ENCODE data around the gene CMTR2. TPM values are rescaled to one million over a fixed set of nuclear protein-coding genes. Genes with fewer than 3 reads are reported as not detected.

The CMTR2 gene
- total RNA-seq, 1 experiment from 2014 or later, result 26.8 TPM

DNA sequence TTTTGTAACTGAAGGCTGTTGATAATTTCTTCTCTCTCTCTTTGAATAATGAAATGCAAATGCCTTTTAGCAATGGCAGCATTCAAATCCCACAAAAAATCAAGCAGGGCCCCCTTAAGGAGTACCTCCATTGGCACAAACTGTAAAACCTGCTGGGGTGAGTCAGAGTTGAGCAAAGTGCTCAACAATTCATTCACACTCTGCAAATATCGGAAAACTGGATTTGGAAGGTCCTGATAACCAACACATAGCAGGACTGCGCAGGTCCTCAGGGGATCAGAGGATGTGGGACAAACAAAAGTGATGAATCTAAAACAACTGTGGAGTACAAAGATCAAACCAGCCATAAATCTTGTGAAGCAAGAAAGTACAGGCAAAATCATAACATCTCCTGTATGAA, 5.6 kb downstream of the CMTR2 start:
- Histone ChIP-seq H3K9ac (ENCODE audit: low read length) (no peak overlapping the region), H3K9me2 (ENCODE audit: insufficient read depth) (no peaks in the 10 kb centered on the region), H4K20me1 (ENCODE audit: insufficient read depth) (no peaks in the 10 kb centered on the region), H3K27me3 (ENCODE audit: insufficient read depth, low read length) (no peaks in the 10 kb centered on the region), H3K79me2 (ENCODE audit: insufficient read depth, low read length) (peaks cover 35% of the 10 kb centered on the region), H3K4me2 (ENCODE audit: low read length) (no peak overlapping the region), H3K4me1 (ENCODE audit: control insufficient read depth in 1 of 2, insufficient read depth in 2 of 2, low read length in 2 of 2) (peaks cover 4 to 9% of the 10 kb centered on the region in 2 experiments; a peak in 3 of 4 replicates), H3K27ac (ENCODE audit: low read depth, low read length) (no peak overlapping the region), H3K9me3 (ENCODE audit: control insufficient read depth in 1 of 2, insufficient read depth in 1 of 2, low read depth in 1 of 2, low read length in 2 of 2) (no peaks in the 10 kb centered on the region), H3K4me3 (replicated peaks in 1 of 2; ENCODE audit: low read depth in 1 of 2, low read length in 2 of 2) (no peak overlapping the region), H3K36me3 (ENCODE audit: control insufficient read depth in 1 of 2, insufficient read depth in 2 of 2, low read length in 2 of 2) (peaks cover 13 to 21% of the 10 kb centered on the region in 2 experiments; a peak in 3 of 4 replicates), H2AFZ (ENCODE audit: low read depth, low read length, poor library complexity, severe bottlenecking) (no peak overlapping the region)
- ChIA-PET CTCF (no interaction called here), POLR2A (no interaction called here), RAD21 (ENCODE audit: low non-redundant PET in 1 of 2, low total read pairs in 2 of 2, uncharacterized antibody in 2 of 2, unreplicated experiment in 2 of 2) (no interaction called here)
- DNase-seq (ENCODE audit: low read depth, low spot score), result no peak
- TF ChIP-seq JUND (IDR thresholded peaks at IDR 0.05) (no peak), SIN3A (IDR thresholded peaks at IDR 0.05; ENCODE audit: low read depth) (no peak), YY1 (IDR thresholded peaks at IDR 0.05; ENCODE audit: extremely low read depth, insufficient replicate concordance, low read depth, low read length) (no peak)
- ATAC-seq, result no peak
- intact Hi-C loops (cut with micrococcal nuclease), result no loop called here
- no TSS peak for BruUV-seq (replicated peaks)

DNA sequence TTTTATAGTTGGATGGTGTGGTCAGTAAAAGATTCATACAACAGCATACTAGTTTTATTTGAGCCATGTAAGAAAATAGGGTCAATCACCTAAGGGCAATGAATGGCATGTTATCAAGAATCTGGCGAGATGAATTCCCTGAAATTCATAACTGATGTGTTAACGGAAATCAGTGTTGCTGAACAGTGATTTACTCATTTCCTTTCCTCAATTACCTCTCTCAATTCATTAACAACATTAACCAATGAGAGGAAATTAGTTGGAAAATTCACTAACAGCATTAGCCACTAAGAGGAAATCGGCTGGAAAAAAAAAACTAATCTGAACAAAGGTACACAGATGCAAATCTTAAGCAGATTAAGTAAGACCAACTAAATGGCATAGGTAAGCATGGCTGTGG, 6.3 kb downstream of the CMTR2 start:
- ChIA-PET POLR2A (no interaction called here), RAD21 (ENCODE audit: low non-redundant PET in 1 of 2, low total read pairs in 2 of 2, uncharacterized antibody in 2 of 2, unreplicated experiment in 2 of 2) (no interaction called here), CTCF (no interaction called here)
- no TSS peak for BruUV-seq (replicated peaks)
- intact Hi-C loops (cut with micrococcal nuclease), result no loop called here
- Histone ChIP-seq H3K9ac (ENCODE audit: low read length) (no peak overlapping the region), H3K4me3 (replicated peaks in 1 of 2; ENCODE audit: low read depth in 1 of 2, low read length in 2 of 2) (no peak overlapping the region), H3K27ac (ENCODE audit: low read depth, low read length) (no peak overlapping the region), H3K79me2 (ENCODE audit: insufficient read depth, low read length) (peaks cover 28% of the 10 kb centered on the region), H3K4me1 (ENCODE audit: control insufficient read depth in 1 of 2, insufficient read depth in 2 of 2, low read length in 2 of 2) (peaks cover 1 to 2% of the 10 kb centered on the region in 2 experiments; a peak in 3 of 4 replicates), H3K36me3 (ENCODE audit: control insufficient read depth in 1 of 2, insufficient read depth in 2 of 2, low read length in 2 of 2) (peaks cover 13 to 21% of the 10 kb centered on the region in 2 experiments; a peak in 3 of 4 replicates), H4K20me1 (ENCODE audit: insufficient read depth) (no peaks in the 10 kb centered on the region), H3K9me3 (ENCODE audit: control insufficient read depth in 1 of 2, insufficient read depth in 1 of 2, low read depth in 1 of 2, low read length in 2 of 2) (no peaks in the 10 kb centered on the region), H3K4me2 (ENCODE audit: low read length) (no peak overlapping the region), H2AFZ (ENCODE audit: low read depth, low read length, poor library complexity, severe bottlenecking) (no peak overlapping the region), H3K27me3 (ENCODE audit: insufficient read depth, low read length) (no peaks in the 10 kb centered on the region), H3K9me2 (ENCODE audit: insufficient read depth) (no peaks in the 10 kb centered on the region)
- ATAC-seq (no peak), DNase-seq (ENCODE audit: low read depth, low spot score) (no peak)
- TF ChIP-seq, protein P1, sequence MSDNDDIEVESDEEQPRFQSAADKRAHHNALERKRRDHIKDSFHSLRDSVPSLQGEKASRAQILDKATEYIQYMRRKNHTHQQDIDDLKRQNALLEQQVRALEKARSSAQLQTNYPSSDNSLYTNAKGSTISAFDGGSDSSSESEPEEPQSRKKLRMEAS (IDR thresholded peaks at IDR 0.05), result no peak
- TF ChIP-seq ZFX (IDR thresholded peaks at IDR 0.05) (no peak), TCF7L2 (IDR thresholded peaks at IDR 0.05; ENCODE audit: borderline replicate concordance, extremely low read depth, insufficient read depth, insufficient read length) (no peak), ELF1 (IDR thresholded peaks at IDR 0.05; ENCODE audit: borderline replicate concordance, low read depth) (no peak), POLR2AphosphoS5 (IDR thresholded peaks at IDR 0.05; ENCODE audit: low read depth, low read length) (no peak), CBX3 (IDR thresholded peaks at IDR 0.05; ENCODE audit: low read depth) (no peak), EZH2 (IDR thresholded peaks at IDR 0.05) (no peak), FOSL1 (IDR thresholded peaks at IDR 0.05; ENCODE audit: low read depth) (no peak), JUND (IDR thresholded peaks at IDR 0.05) (no peak), YY1 (IDR thresholded peaks at IDR 0.05; ENCODE audit: extremely low read depth, insufficient replicate concordance, low read depth, low read length) (no peak), EZH2phosphoT487 (IDR thresholded peaks at IDR 0.05; ENCODE audit: borderline replicate concordance) (no peak), EGR1 (IDR thresholded peaks at IDR 0.05; ENCODE audit: low read depth) (no peak)
- TF ChIP-seq, protein P2, sequence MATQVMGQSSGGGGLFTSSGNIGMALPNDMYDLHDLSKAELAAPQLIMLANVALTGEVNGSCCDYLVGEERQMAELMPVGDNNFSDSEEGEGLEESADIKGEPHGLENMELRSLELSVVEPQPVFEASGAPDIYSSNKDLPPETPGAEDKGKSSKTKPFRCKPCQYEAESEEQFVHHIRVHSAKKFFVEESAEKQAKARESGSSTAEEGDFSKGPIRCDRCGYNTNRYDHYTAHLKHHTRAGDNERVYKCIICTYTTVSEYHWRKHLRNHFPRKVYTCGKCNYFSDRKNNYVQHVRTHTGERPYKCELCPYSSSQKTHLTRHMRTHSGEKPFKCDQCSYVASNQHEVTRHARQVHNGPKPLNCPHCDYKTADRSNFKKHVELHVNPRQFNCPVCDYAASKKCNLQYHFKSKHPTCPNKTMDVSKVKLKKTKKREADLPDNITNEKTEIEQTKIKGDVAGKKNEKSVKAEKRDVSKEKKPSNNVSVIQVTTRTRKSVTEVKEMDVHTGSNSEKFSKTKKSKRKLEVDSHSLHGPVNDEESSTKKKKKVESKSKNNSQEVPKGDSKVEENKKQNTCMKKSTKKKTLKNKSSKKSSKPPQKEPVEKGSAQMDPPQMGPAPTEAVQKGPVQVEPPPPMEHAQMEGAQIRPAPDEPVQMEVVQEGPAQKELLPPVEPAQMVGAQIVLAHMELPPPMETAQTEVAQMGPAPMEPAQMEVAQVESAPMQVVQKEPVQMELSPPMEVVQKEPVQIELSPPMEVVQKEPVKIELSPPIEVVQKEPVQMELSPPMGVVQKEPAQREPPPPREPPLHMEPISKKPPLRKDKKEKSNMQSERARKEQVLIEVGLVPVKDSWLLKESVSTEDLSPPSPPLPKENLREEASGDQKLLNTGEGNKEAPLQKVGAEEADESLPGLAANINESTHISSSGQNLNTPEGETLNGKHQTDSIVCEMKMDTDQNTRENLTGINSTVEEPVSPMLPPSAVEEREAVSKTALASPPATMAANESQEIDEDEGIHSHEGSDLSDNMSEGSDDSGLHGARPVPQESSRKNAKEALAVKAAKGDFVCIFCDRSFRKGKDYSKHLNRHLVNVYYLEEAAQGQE (IDR thresholded peaks at IDR 0.05; ENCODE audit: low read depth), result no peak
- TF ChIP-seq, protein P3, sequence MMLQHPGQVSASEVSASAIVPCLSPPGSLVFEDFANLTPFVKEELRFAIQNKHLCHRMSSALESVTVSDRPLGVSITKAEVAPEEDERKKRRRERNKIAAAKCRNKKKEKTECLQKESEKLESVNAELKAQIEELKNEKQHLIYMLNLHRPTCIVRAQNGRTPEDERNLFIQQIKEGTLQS (IDR thresholded peaks at IDR 0.05), result no peak
- TF ChIP-seq, protein P4, sequence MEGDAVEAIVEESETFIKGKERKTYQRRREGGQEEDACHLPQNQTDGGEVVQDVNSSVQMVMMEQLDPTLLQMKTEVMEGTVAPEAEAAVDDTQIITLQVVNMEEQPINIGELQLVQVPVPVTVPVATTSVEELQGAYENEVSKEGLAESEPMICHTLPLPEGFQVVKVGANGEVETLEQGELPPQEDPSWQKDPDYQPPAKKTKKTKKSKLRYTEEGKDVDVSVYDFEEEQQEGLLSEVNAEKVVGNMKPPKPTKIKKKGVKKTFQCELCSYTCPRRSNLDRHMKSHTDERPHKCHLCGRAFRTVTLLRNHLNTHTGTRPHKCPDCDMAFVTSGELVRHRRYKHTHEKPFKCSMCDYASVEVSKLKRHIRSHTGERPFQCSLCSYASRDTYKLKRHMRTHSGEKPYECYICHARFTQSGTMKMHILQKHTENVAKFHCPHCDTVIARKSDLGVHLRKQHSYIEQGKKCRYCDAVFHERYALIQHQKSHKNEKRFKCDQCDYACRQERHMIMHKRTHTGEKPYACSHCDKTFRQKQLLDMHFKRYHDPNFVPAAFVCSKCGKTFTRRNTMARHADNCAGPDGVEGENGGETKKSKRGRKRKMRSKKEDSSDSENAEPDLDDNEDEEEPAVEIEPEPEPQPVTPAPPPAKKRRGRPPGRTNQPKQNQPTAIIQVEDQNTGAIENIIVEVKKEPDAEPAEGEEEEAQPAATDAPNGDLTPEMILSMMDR (IDR thresholded peaks at IDR 0.05 in 2 of 3, conservative IDR thresholded peaks at IDR 0.05 in 1 of 3; ENCODE audit: borderline replicate concordance in 1 of 3, insufficient read depth in 1 of 3, low read depth in 2 of 3, low read length in 2 of 3), result no peak

Measured in HCT116 (cell line).